KMS-11 (cell line): ENCODE measurements around the gene RAMP2.
"Not testable (repeated sequence)": the region's sequence is repeated elsewhere in the genome, so short reads cannot be mapped to it uniquely, and the experiment has no call there.

Source experiments
- H2AFZ ChIP-seq: fragments of 200-600 bp; sonication (generic); 2 replicates; pipeline ENCODE4 v1.6.1; 2016; ENCODE audit warnings: antibody characterized with exemption, mixed run types, low read depth
- H3K27ac ChIP-seq: fragments of 200-600 bp; sonication (generic); 2 replicates; pipeline ENCODE4 v1.6.1; 2016; ENCODE audit warnings: mild to moderate bottlenecking, mixed run types
- H3K27me3 ChIP-seq: fragments of 200-600 bp; sonication (generic); 2 replicates; pipeline ENCODE4 v1.6.1; 2017; ENCODE audit warnings: mild to moderate bottlenecking, low read depth, mixed run types, moderate library complexity; ENCODE audit not compliant: insufficient read depth
- H3K36me3 ChIP-seq: fragments of 200-600 bp; sonication (generic); 2 replicates; pipeline ENCODE4 v1.6.1; 2017; ENCODE audit warnings: mild to moderate bottlenecking, mixed run types; ENCODE audit not compliant: insufficient read depth
- H3K4me1 ChIP-seq: fragments of 200-600 bp; sonication (generic); 2 replicates; pipeline ENCODE4 v1.6.1; 2016; ENCODE audit warnings: mild to moderate bottlenecking, low read depth, mixed run types; ENCODE audit not compliant: poor library complexity, severe bottlenecking
- H3K4me2 ChIP-seq: fragments of 200-600 bp; sonication (generic); 2 replicates; pipeline ENCODE4 v1.7.0; 2016; ENCODE audit warnings: mild to moderate bottlenecking, mixed run types
- H3K4me3 ChIP-seq: fragments of 200-600 bp; sonication (generic); IDR thresholded peaks from 2 replicates; pipeline ENCODE4 v1.6.1; 2017; ENCODE audit warnings: low read depth, low read length, mixed read lengths; ENCODE audit not compliant: insufficient read depth
- H3K79me2 ChIP-seq: fragments of 200-600 bp; sonication (generic); 2 replicates; pipeline ENCODE4 v1.6.1; 2016; ENCODE audit warnings: low read depth, mixed run types; ENCODE audit not compliant: insufficient read depth
- H3K9ac ChIP-seq: fragments of 200-600 bp; sonication (generic); 2 replicates; pipeline ENCODE4 v1.6.1; 2016; ENCODE audit warnings: mild to moderate bottlenecking, mixed run types
- H4K20me1 ChIP-seq: fragments of 200-600 bp; sonication (generic); 2 replicates; pipeline ENCODE4 v1.6.1; 2016; ENCODE audit warnings: mild to moderate bottlenecking, mixed run types; ENCODE audit not compliant: insufficient read depth
- CTCF ChIP-seq: fragments of 200-600 bp; sonication (generic); conservative IDR thresholded peaks from 2 replicates; pipeline ENCODE4 v1.6.1; 2017; ENCODE audit warnings: low read depth, mild to moderate bottlenecking, antibody characterized with exemption, low read length, moderate library complexity, mixed read lengths

The RAMP2 gene

GRCh38 chr17:42766124-42766523 lies 5.1 kb downstream of the RAMP2 start:
- no peak overlapping the region for H3K27ac ChIP-seq
- H3K9ac ChIP-seq: no peak overlapping the region
- no peak overlapping the region for H3K4me3 ChIP-seq
- H3K79me2 ChIP-seq: no peaks in the 10 kb centered on the region
- no peaks in the 10 kb centered on the region for H3K27me3 ChIP-seq
- no peak overlapping the region for H2AFZ ChIP-seq
- TF ChIP-seq CTCF: no peak
- H3K4me2 ChIP-seq: no peak overlapping the region
- H4K20me1 ChIP-seq: no peaks in the 10 kb centered on the region
- H3K36me3 ChIP-seq: no peaks in the 10 kb centered on the region
- peaks cover 15% of the 10 kb centered on the region for H3K4me1 ChIP-seq

- Histone ChIP-seq H2AFZ (no peak overlapping the region), H3K79me2 (no peaks in the 10 kb centered on the region), H3K27me3 (no peaks in the 10 kb centered on the region), H3K36me3 (no peaks in the 10 kb centered on the region), H3K4me2 (no peak overlapping the region), H3K4me1 (peaks cover 17% of the 10 kb centered on the region), H3K9ac (no peak overlapping the region), H4K20me1 (no peaks in the 10 kb centered on the region), H3K27ac (no peak overlapping the region), H3K4me3 (no peak overlapping the region)
- TF ChIP-seq CTCF: no peak
Observed at GRCh38 chr17:42767512-42767911, 6.5 kb downstream of the RAMP2 start.

GRCh38 chr17:42768006-42768405 lies 7.0 kb downstream of the RAMP2 start:
- H3K27ac ChIP-seq, H3K4me2 ChIP-seq: not testable (repeated sequence)

GRCh38 chr17:42769964-42770363 lies 8.9 kb downstream of the RAMP2 start:
- H2AFZ ChIP-seq, H3K36me3 ChIP-seq, H3K4me3 ChIP-seq, H3K79me2 ChIP-seq, H3K9ac ChIP-seq, H3K27me3 ChIP-seq, H3K27ac ChIP-seq, H4K20me1 ChIP-seq, H3K4me2 ChIP-seq: not testable (repeated sequence)
- peaks cover 18% of the 10 kb centered on the region for H3K4me1 ChIP-seq

More at GRCh38 chr17:42768006-42768405, 7.0 kb downstream of the RAMP2 start:
- peaks cover 15% of the 10 kb centered on the region for H3K4me1 ChIP-seq
- H3K79me2 ChIP-seq, H3K9ac ChIP-seq, H3K4me3 ChIP-seq, H2AFZ ChIP-seq, H3K36me3 ChIP-seq, H4K20me1 ChIP-seq, H3K27me3 ChIP-seq: not testable (repeated sequence)

- TF ChIP-seq CTCF: no peak
- Histone ChIP-seq H3K79me2 (peaks cover 4% of the 10 kb centered on the region; the same call in 1 of the 2 replicates), H3K4me2 (peak overlapping the region; percentile 89), H4K20me1 (no peaks in the 10 kb centered on the region), H2AFZ (peak overlapping the region; percentile 64), H3K27me3 (no peaks in the 10 kb centered on the region), H3K4me1 (peaks cover 30% of the 10 kb centered on the region), H3K27ac (peak overlapping the region; percentile 48), H3K36me3 (no peaks in the 10 kb centered on the region; the same call in 1 of the 2 replicates), H3K4me3 (no peak overlapping the region), H3K9ac (peak overlapping the region; percentile 75)
Observed at GRCh38 chr17:42772945-42773289, 11.9 kb downstream of the RAMP2 start.
